HG03280 (cell line): ENCODE data around the gene SCAPER.
"Not testable (repeated sequence)": the region's sequence is repeated elsewhere in the genome, so short reads cannot be mapped to it uniquely, and the experiment has no call there.

Experiments used
- ATAC-seq: cut with Tn5 transposase; IDR thresholded peaks from one replicate; pipeline ENCODE4 v1.9.1; 2021; ENCODE audit warnings: mild to moderate bottlenecking, moderate library complexity; ENCODE audit not compliant: unreplicated experiment

SCAPER gene

DNA sequence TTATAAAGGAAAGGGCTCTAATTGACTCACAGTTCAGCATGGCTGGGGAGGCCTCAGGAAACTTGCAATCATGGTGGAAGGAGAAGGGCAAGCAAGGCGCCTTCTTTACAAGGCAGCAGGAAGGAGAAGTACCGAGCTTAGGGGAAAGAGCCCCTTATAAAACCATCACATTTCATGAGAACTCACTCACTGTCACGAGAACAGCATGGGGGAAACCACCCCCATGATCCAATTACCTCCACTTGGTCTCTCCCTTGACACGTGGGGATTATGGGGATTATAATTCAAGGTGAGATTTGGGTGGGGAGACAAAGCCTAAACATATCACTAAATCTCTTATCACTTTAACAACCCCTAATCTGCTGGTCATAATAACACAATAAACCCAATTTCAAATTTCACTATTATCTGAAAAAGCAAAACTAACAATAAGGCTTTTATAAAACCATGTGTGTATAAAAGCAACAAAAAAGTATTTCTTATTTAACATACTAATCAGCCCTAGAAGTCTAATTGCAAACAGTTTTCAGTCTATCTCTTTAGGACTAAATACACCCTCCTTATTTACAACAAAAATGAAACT lies 43.2 kb downstream of the SCAPER start:
- ATAC-seq = no peak

DNA sequence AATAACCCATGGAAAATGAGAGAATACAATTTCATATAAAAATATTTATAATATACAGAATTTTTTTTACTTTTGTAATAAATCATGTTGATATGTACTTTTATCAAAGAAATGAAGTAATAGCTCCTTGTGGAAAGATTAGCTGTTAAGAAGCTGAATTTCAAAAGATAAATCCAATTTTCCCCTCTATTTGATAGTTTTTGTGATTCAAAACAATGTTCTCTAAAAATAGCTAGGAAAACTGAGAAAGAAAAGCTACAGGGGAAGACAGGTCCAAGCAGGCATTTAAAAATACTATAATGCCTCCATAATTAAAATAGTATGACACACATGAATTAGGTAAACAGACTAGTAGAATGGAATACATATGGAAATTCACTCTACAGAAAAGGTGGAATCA lies 44.9 kb downstream of the SCAPER start:
- no peak for ATAC-seq

DNA sequence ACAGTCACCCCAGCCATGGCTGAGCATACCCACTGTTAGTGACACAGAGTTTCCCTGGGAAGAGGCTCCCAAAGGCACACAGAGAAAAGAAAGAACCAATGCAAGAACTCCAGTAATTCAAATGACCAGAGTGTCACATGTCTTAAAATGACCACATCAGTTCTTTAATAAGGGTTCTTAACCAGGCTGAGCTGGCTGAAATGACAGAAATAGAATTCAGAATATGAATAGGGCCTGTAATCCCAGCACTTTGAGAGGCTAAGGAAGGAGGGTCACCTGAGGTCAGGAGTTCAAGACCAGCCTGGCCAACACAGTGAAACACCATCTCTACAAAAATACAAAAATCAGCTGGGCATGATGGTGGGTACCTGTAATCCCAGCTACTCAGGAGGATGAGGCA lies 54.8 kb downstream of the SCAPER start:
- not testable (repeated sequence) for ATAC-seq

DNA sequence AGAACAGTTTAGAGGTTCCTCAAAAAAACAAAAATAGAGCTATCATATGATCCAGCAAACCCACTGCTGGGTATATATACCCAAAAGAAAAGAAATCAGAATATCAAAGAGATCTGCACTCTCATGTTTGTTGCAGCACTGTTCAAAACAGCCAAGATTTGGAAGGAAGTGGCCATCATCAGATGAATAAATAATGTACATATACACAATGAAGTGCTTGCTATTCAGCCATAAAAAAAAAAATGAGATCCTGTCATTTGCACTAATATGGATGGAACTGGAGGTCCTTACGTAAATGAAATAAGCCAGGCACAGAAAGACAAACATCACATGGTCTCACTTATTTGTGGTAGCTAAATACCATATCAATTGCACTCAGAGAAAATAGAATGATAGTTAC lies 58.4 kb downstream of the SCAPER start:
- no peak for ATAC-seq

DNA sequence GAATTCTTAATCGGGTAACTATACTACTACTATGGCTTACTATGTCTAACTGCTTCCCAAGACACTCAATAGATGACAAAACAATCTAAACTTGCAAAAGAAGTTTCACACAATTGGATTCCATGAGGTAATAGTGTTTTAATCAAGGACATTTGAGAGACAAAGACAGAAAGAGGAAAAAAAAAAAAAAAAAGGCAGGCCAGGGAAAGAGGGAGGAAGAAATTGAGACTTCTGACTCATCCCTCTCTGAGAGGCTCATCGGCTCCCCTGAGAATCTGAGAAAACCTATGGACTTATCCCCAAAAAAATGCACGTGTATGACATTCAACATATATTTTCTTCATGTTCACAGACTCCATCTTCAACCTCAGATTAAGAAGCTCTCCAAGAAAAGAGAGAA lies 61.0 kb downstream of the SCAPER start:
- ATAC-seq = no peak

DNA sequence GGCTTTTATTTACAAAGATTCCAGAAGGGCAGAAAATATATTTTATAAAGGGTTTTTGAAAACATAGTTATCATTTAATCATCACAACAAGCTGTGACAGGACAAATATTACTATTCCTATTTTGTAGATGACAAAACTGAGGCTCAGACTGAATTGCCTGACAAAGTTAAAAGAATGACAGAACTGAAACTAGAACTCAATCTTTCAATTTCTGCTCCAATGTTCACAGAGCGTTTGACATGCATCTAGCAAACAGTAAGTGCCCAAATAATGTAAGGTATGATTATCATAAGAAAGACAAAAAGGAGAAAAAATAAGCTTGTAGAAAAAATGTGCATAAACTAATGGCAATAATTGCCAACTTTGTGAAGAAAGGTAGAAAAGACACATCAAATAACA lies 61.9 kb downstream of the SCAPER start:
- ATAC-seq = no peak

DNA sequence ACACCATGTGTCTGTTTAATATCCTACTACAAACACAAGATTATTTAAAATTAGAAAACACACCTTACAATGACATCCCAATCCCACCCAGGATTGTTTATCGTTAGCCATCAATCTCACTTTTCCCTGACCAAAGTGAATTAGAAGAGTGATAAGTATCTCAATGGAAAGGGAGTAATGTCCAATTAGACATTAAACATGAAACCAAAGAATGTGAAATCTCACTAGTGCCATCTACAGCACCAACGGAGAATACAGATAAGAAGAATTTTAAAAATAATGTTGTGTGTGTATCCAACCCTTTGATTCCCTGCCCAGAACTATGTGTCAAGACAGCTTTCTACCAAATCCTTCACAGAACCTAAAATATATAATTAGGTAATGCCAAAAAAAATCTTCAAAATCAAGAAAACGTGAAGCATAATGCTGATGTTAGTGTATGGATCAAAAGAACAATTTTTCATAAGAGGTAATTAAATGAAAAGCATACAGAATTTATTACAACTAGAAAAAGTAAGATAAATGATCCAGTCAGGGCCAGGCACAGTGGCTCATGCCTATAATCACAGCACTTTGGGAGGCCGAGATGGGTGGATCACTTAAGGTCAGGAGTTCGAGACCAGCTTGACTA lies 64.2 kb downstream of the SCAPER start:
- no peak for ATAC-seq

DNA sequence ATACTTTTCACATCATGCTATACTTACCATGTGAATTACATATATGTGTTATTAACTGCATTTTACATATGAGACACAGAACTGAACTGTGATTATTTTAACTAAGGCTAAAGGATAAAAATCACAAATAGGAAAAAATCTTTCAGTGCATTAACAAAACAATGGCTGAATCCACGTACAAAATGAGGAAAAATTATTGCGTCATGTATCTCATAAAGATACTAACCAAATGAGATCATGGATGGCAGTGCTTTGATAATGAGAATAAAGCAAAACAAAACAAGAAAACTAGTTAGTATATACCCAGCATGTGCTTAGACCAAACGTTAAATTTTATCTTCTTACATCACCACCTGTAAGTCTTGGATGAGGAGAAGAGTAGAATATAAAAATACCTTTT lies 66.0 kb downstream of the SCAPER start:
- ATAC-seq = no peak

- ATAC-seq = no peak
Observed at GRCh38 chr15:76837474-76837873, 67.7 kb downstream of the SCAPER start.

GRCh38 chr15:76829939-76830338 lies 75.2 kb downstream of the SCAPER start:
- no peak for ATAC-seq

DNA sequence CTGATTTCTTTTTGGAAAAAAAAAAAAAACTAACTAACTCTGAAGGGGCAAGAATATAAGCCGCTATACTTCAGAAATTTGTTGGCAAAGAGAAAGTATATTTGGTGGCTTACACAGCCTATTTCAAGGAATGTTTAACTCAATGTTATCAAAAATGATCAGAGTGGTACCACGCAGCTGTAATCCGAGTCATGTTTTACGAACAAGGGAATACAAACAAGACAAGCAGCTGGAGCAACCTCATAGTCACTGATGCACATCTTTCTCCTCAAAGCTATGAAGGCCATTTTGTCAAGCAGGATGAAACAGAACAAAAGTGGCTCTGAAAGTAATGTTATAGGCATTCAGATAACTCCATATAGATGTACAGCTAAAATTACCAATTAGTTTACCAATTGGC lies 81.2 kb downstream of the SCAPER start:
- ATAC-seq = no peak

DNA sequence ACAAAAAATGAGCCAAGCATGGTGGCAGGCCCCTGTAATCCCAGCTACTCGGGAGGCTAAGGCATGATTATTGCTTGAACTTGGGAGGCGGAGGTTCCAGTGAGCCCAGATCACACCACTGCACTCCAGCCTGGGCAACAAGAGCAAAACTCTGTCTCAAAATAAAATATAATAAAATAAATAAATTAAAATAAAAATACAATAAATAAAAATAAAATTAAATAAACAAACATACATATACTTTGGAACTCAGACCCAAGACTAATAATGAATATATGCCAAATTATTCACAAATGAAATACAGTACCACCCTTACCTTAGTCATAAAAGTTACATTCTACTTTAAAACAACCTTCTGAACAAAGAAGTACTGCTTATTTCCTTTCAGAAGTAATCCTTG lies 81.8 kb downstream of the SCAPER start:
- ATAC-seq = no peak

GRCh38 chr15:76818926-76819325 lies 86.2 kb downstream of the SCAPER start:
- not testable (repeated sequence) for ATAC-seq

DNA sequence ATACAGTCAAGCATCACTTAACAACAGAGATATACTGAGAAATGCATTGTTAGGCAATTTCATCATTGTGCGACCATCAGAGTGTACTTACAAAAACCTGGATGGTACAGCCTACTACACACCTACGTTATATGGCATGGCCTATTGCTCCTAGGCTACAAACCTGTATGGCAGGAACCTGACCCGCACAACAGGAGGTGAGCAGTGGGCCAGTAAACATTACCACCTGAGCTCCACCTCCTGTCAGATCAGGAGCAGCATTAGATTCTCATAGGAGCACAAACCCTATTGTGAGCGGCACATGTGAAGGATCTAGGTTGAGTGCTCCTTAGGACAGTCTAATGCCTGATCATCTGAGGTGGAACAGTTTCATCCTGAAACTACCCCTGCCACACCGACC lies 89.7 kb downstream of the SCAPER start:
- ATAC-seq = no peak

DNA sequence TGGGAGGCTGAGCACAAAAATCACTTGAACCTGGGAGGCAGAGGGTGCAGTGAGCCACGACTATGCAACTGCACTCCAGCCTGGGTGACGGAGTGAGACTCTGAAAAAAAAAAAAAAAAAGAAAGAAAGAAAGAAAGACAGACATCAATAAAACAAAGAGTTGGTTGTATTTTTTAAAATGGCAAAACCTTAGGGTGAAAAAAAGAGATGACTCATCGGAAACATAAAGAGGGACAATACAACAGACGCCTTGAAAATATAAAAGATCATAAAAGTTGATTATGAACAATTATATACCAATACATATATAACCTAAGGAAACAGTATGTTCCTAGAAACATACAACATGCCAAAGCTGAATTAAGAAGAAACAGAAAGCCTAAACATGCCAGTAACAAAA lies 92.8 kb downstream of the SCAPER start:
- ATAC-seq = no peak

GRCh38 chr15:76809412-76810103 lies 95.6 kb downstream of the SCAPER start:
- ATAC-seq = no peak

GRCh38 chr15:76803049-76803571 lies 102.0 kb downstream of the SCAPER start:
- no peak for ATAC-seq

- no peak for ATAC-seq
Observed at GRCh38 chr15:76802411-76802810, 102.7 kb downstream of the SCAPER start.

- ATAC-seq = no peak
Observed at GRCh38 chr15:76799760-76800159, 105.4 kb downstream of the SCAPER start.

DNA sequence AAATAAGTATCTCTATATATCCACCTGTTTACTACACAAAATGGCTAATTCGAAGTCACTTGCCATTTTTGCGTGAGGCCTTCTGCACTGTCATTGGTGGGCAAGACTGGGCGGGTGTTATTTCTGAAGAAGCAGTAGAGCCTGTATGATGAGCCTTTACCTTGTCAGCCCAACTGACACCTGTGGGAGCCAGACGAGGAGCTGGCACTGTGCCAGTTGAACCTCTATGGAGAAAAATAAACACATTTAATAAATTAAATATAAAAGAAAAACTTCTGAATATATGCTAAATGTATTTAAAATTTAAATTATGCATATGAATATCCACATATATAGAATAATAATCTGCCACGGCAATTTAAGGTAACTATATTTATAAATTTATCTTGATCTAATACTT lies 109.9 kb downstream of the SCAPER start:
- no peak for ATAC-seq

DNA sequence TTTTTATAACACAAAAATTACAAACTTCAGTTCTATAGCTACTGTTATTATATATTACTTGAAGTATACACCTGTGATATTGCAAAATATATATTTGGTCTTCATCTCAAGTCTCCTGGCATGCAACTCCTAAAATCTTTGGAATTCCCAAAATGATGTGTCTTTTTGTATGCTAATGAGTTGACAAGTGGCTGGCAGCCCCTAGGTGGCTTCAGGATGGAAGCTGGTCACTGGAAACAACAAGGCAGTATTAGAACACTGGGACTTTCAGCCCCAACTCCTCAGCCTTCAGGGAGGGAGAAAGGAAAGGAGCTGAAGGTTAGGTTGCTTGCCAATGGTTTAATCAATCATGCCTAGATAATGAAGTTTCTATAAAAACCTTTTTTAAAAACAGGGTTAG lies 112.0 kb downstream of the SCAPER start:
- no peak for ATAC-seq

- no peak for ATAC-seq
Observed at GRCh38 chr15:76791511-76791910, 113.6 kb downstream of the SCAPER start.
